ENCODE results near the gene NRN1L. TPM values are rescaled to one million over a fixed set of nuclear protein-coding genes. Genes with fewer than 3 reads are reported as not detected.
"Not testable (repeated sequence)": the region's sequence is repeated elsewhere in the genome, so short reads cannot be mapped to it uniquely, and the experiment has no call there.

Gene NRN1L
- total RNA-seq, 1 experiment from 2014 or later = not detected

- H3K27me3 ChIP-seq (ENCODE audit: insufficient read depth, low read depth) = no peaks in the 10 kb centered on the region
- intact Hi-C loops (cut with micrococcal nuclease; ENCODE audit: unreplicated experiment) = no loop called here
- ChIA-PET CTCF (interaction anchor here (0.6 kb wide), 1 partner anchor 79 kb away, joined by 8 read pairs; no protein-coding TSS in a partner anchor), POLR2A (ENCODE audit: unreplicated experiment) (interaction anchor here (0.7 kb wide), 1 partner anchor 99 kb away, joined by 11 read pairs; no protein-coding TSS in a partner anchor)
- no peaks in the 10 kb centered on the region for H3F3A ChIP-seq (ENCODE audit: insufficient read depth, low read depth)
- H3K27ac ChIP-seq = no peak overlapping the region
- no peak overlapping the region for H3K4me2 ChIP-seq
- no peaks in the 10 kb centered on the region for H3K79me2 ChIP-seq (ENCODE audit: low read depth)
- H3K4me1 ChIP-seq (replicated peaks; ENCODE audit: insufficient read depth) = no peaks in the 10 kb centered on the region
- H3K9me3 ChIP-seq (ENCODE audit: insufficient read depth, low read depth) = no peaks in the 10 kb centered on the region
- BruUV-seq (replicated peaks) = no TSS peak
- H2AFZ ChIP-seq = no peak overlapping the region
- TF ChIP-seq EZH2 (IDR thresholded peaks at IDR 0.05; ENCODE audit: low read depth) (no peak), CTCF (conservative IDR thresholded peaks at IDR 0.05) (no peak)
- H4K20me1 ChIP-seq (ENCODE audit: insufficient read depth) = peaks cover 42% of the 10 kb centered on the region
- no peaks in the 10 kb centered on the region for H3K36me3 ChIP-seq (ENCODE audit: low read depth)
- DNase-seq = no peak
- H3K4me3 ChIP-seq = no peak overlapping the region
- no peaks in the 10 kb centered on the region for H3K9me2 ChIP-seq (ENCODE audit: insufficient read depth)
These were observed 30.2 kb downstream of the NRN1L start for GRCh38 chr16:67914758-67915495.

GRCh38 chr16:67915496-67915769 lies 30.7 kb downstream of the NRN1L start:
- H3K9me3 ChIP-seq (ENCODE audit: insufficient read depth, low read depth); H3K27me3 ChIP-seq (ENCODE audit: insufficient read depth, low read depth); intact Hi-C loops (cut with micrococcal nuclease; ENCODE audit: unreplicated experiment); BruUV-seq (replicated peaks); H3K36me3 ChIP-seq (ENCODE audit: low read depth); H3K4me2 ChIP-seq; H3K4me1 ChIP-seq (replicated peaks; ENCODE audit: insufficient read depth); H3F3A ChIP-seq (ENCODE audit: insufficient read depth, low read depth); DNase-seq; H3K79me2 ChIP-seq (ENCODE audit: low read depth); H3K27ac ChIP-seq; H3K9me2 ChIP-seq (ENCODE audit: insufficient read depth); H3K4me3 ChIP-seq; H2AFZ ChIP-seq: not testable (repeated sequence)
- ChIA-PET POLR2A (ENCODE audit: unreplicated experiment) (interaction anchor here (0.7 kb wide), 1 partner anchor 99 kb away, joined by 11 read pairs; no protein-coding TSS in a partner anchor), CTCF (interaction anchor here (0.6 kb wide), 1 partner anchor 79 kb away, joined by 8 read pairs; no protein-coding TSS in a partner anchor)
- H4K20me1 ChIP-seq (ENCODE audit: insufficient read depth) = peaks cover 44% of the 10 kb centered on the region

- peaks cover 47% of the 10 kb centered on the region for H4K20me1 ChIP-seq (ENCODE audit: insufficient read depth)
These were observed 31.4 kb downstream of the NRN1L start for GRCh38 chr16:67915831-67916723.

More at GRCh38 chr16:67915831-67916723, 31.4 kb downstream of the NRN1L start:
- Histone ChIP-seq H3K27me3 (ENCODE audit: insufficient read depth, low read depth) (no peaks in the 10 kb centered on the region), H3K27ac (no peak overlapping the region), H3K79me2 (ENCODE audit: low read depth) (no peaks in the 10 kb centered on the region), H3F3A (ENCODE audit: insufficient read depth, low read depth) (no peaks in the 10 kb centered on the region), H3K4me2 (no peak overlapping the region), H3K4me3 (no peak overlapping the region), H3K9me2 (ENCODE audit: insufficient read depth) (no peaks in the 10 kb centered on the region), H3K36me3 (ENCODE audit: low read depth) (no peaks in the 10 kb centered on the region), H2AFZ (no peak overlapping the region), H3K4me1 (replicated peaks; ENCODE audit: insufficient read depth) (no peaks in the 10 kb centered on the region), H3K9me3 (ENCODE audit: insufficient read depth, low read depth) (no peaks in the 10 kb centered on the region)
- TF ChIP-seq CTCF (conservative IDR thresholded peaks at IDR 0.05) = no peak
- ChIA-PET CTCF (interaction anchor here (0.6 kb wide), 1 partner anchor 78 kb away, joined by 8 read pairs; no protein-coding TSS in a partner anchor), POLR2A (ENCODE audit: unreplicated experiment) (interaction anchor here (0.7 kb wide), 1 partner anchor 100 kb away, joined by 11 read pairs; no protein-coding TSS in a partner anchor)
- no TSS peak for BruUV-seq (replicated peaks)
- intact Hi-C loops (cut with micrococcal nuclease; ENCODE audit: unreplicated experiment) = no loop called here
- DNase-seq = no peak

All from PC-9 (cell line).